ENCODE data around the gene PTPRN2. TPM values are rescaled to one million over a fixed set of nuclear protein-coding genes. Genes with fewer than 3 reads are reported as not detected.

PTPRN2 gene
- total and polyA plus RNA-seq, 2 of the 13 experiments (the other 11 are each of a cell fraction or from before 2014, with no cell fraction given) = 2.5 to 24.2 TPM

DNA sequence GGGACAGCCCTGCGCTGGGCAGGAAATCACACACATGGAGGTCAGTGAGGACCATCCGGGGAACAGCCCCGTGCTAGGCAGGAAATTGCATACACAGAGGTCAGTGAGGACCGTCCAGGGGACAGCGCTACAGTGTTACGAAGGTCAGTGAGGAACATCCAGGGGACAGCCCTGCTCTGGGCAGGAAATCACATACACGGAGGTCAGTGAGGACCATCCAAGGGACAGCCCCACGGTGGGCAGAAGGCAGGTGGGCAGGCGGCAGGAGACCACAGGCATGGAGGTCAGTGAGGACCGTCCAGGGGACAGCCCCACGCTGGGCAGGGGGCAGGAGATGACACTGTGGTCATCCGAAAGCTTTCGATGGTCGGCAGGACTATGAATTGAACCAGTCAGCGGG, 79.7 kb downstream of the PTPRN2 start (continued):
- TF ChIP-seq, protein P1, sequence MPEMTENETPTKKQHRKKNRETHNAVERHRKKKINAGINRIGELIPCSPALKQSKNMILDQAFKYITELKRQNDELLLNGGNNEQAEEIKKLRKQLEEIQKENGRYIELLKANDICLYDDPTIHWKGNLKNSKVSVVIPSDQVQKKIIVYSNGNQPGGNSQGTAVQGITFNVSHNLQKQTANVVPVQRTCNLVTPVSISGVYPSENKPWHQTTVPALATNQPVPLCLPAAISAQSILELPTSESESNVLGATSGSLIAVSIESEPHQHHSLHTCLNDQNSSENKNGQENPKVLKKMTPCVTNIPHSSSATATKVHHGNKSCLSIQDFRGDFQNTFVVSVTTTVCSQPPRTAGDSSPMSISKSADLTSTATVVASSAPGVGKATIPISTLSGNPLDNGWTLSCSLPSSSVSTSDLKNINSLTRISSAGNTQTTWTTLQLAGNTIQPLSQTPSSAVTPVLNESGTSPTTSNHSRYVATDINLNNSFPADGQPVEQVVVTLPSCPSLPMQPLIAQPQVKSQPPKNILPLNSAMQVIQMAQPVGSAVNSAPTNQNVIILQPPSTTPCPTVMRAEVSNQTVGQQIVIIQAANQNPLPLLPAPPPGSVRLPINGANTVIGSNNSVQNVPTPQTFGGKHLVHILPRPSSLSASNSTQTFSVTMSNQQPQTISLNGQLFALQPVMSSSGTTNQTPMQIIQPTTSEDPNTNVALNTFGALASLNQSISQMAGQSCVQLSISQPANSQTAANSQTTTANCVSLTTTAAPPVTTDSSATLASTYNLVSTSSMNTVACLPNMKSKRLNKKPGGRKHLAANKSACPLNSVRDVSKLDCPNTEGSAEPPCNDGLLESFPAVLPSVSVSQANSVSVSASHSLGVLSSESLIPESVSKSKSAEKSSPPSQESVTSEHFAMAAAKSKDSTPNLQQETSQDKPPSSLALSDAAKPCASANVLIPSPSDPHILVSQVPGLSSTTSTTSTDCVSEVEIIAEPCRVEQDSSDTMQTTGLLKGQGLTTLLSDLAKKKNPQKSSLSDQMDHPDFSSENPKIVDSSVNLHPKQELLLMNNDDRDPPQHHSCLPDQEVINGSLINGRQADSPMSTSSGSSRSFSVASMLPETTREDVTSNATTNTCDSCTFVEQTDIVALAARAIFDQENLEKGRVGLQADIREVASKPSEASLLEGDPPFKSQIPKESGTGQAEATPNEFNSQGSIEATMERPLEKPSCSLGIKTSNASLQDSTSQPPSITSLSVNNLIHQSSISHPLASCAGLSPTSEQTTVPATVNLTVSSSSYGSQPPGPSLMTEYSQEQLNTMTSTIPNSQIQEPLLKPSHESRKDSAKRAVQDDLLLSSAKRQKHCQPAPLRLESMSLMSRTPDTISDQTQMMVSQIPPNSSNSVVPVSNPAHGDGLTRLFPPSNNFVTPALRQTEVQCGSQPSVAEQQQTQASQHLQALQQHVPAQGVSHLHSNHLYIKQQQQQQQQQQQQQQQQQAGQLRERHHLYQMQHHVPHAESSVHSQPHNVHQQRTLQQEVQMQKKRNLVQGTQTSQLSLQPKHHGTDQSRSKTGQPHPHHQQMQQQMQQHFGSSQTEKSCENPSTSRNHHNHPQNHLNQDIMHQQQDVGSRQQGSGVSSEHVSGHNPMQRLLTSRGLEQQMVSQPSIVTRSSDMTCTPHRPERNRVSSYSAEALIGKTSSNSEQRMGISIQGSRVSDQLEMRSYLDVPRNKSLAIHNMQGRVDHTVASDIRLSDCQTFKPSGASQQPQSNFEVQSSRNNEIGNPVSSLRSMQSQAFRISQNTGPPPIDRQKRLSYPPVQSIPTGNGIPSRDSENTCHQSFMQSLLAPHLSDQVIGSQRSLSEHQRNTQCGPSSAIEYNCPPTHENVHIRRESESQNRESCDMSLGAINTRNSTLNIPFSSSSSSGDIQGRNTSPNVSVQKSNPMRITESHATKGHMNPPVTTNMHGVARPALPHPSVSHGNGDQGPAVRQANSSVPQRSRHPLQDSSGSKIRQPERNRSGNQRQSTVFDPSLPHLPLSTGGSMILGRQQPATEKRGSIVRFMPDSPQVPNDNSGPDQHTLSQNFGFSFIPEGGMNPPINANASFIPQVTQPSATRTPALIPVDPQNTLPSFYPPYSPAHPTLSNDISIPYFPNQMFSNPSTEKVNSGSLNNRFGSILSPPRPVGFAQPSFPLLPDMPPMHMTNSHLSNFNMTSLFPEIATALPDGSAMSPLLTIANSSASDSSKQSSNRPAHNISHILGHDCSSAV (CRISPR knock-in tag; IDR thresholded peaks at IDR 0.05; ENCODE audit: borderline replicate concordance) = no peak
- TF ChIP-seq KLF9 (CRISPR knock-in tag; IDR thresholded peaks at IDR 0.05; ENCODE audit: low read depth) = no peak
- TF ChIP-seq, protein P2, sequence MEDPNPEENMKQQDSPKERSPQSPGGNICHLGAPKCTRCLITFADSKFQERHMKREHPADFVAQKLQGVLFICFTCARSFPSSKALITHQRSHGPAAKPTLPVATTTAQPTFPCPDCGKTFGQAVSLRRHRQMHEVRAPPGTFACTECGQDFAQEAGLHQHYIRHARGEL (CRISPR knock-in tag; IDR thresholded peaks at IDR 0.05) = no peak
- TF ChIP-seq ZFYVE20 (CRISPR knock-in tag; IDR thresholded peaks at IDR 0.05; ENCODE audit: borderline replicate concordance, low read depth) = no peak
- TF ChIP-seq, protein P3, sequence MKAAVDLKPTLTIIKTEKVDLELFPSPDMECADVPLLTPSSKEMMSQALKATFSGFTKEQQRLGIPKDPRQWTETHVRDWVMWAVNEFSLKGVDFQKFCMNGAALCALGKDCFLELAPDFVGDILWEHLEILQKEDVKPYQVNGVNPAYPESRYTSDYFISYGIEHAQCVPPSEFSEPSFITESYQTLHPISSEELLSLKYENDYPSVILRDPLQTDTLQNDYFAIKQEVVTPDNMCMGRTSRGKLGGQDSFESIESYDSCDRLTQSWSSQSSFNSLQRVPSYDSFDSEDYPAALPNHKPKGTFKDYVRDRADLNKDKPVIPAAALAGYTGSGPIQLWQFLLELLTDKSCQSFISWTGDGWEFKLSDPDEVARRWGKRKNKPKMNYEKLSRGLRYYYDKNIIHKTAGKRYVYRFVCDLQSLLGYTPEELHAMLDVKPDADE (CRISPR knock-in tag; IDR thresholded peaks at IDR 0.05) = no peak
- no peak for TF ChIP-seq CREM (IDR thresholded peaks at IDR 0.05)
- no peak for TF ChIP-seq CREM (CRISPR knock-in tag; IDR thresholded peaks at IDR 0.05)
